GM12878 (cell line): ENCODE data around the gene PHYH. TPM values are rescaled to one million over a fixed set of nuclear protein-coding genes. Genes with fewer than 3 reads are reported as not detected.

ENCODE experiments used
- CBFB ChIP-seq: IDR thresholded peaks from 2 replicates; pipeline ENCODE4 v1.6.1; 2016; ENCODE audit warnings: antibody characterized with exemption, low read depth
- HDGF ChIP-seq: fragments of 450-650 bp; IDR thresholded peaks from 2 replicates; pipeline ENCODE4 v1.6.1; 2016; ENCODE audit warnings: antibody characterized with exemption
- NRF1 ChIP-seq: conservative IDR thresholded peaks from 2 replicates; pipeline ENCODE4 v1.6.1; 2011; ENCODE audit warnings: mild to moderate bottlenecking, low read depth, low read length, improper control_type of control experiment
- PAX8 ChIP-seq: fragments of 450-650 bp; IDR thresholded peaks from 2 replicates; pipeline ENCODE4 v1.6.1; 2017; ENCODE audit warnings: mild to moderate bottlenecking, moderate library complexity
- RBBP5 ChIP-seq: fragments of 200-600 bp; sonication (generic); conservative IDR thresholded peaks from 2 replicates; pipeline ENCODE4 v1.6.1; 2016
- SIX5 ChIP-seq: IDR thresholded peaks from 2 replicates; pipeline ENCODE4 v1.6.1; 2011; ENCODE audit warnings: mild to moderate bottlenecking, low read depth, low read length, moderate library complexity; ENCODE audit not compliant: severe bottlenecking
- SP1 ChIP-seq: IDR thresholded peaks from one replicate; pipeline ENCODE4 v1.6.1; 2011; ENCODE audit warnings: low read depth, low read length
- SPI1 ChIP-seq: IDR thresholded peaks from 2 replicates; pipeline ENCODE4 v1.6.1; 2011; ENCODE audit warnings: low read depth, mild to moderate bottlenecking, low read length, moderate library complexity, borderline replicate concordance; ENCODE audit not compliant: insufficient read depth
- YBX1 ChIP-seq: fragments of 450-650 bp; IDR thresholded peaks from 2 replicates; pipeline ENCODE4 v1.6.1; 2016; ENCODE audit warnings: antibody characterized with exemption
- polyA plus RNA-seq, 11 experiments: library from polyadenylated mRNA; depleted of rRNA in 4 of 11; unstranded in 6 of 11; stranded (reverse) in 5 of 11; fragments of >200 nt; fragmentation: Nextera tagmentation in 4 of 11; fragmentation: Illumina TruSeq in 1 of 11; extraction: Ambion mirVana in 4 of 11; extraction: Trizol in 1 of 11; gene quantifications; 1 replicate in 1 of 11; 2 replicates in 10 of 11; pipeline versions ENCODE4 v1.2.1 to v1.2.3, GENCODE V29; 2011 to 2016; ENCODE audit warnings: inconsistent platforms in 2 of 11, missing spikeins in 2 of 11, low read depth in 1 of 11
- total RNA-seq, 4 experiments: library from RNA; depleted of rRNA in 3 of 4; stranded (reverse); fragments of >200 nt in 3 of 4; fragmentation: Illumina TruSeq in 1 of 4; extraction: Trizol in 1 of 4; gene quantifications; 2 replicates each; pipeline versions ENCODE4 v1.2.1 to v1.2.3, GENCODE V29; 2013 to 2021
- TF ChIP-seq, protein P1 (sequence below): fragments of 450-650 bp; IDR thresholded peaks from 2 replicates; pipeline ENCODE4 v1.6.1; 2018; ENCODE audit warnings: borderline replicate concordance, mild to moderate bottlenecking; ENCODE audit not compliant: partially characterized antibody
- TF ChIP-seq, protein P2 (sequence below): fragments of 450-650 bp; IDR thresholded peaks from 2 replicates; pipeline ENCODE4 v1.6.1; 2014; ENCODE audit warnings: mild to moderate bottlenecking

Gene PHYH
- total and polyA plus RNA-seq, 10 of the 15 experiments (the other 5 are each of a cell fraction or from before 2014, with no cell fraction given): 3.2 to 10.3 (median 5.0) TPM

DNA sequence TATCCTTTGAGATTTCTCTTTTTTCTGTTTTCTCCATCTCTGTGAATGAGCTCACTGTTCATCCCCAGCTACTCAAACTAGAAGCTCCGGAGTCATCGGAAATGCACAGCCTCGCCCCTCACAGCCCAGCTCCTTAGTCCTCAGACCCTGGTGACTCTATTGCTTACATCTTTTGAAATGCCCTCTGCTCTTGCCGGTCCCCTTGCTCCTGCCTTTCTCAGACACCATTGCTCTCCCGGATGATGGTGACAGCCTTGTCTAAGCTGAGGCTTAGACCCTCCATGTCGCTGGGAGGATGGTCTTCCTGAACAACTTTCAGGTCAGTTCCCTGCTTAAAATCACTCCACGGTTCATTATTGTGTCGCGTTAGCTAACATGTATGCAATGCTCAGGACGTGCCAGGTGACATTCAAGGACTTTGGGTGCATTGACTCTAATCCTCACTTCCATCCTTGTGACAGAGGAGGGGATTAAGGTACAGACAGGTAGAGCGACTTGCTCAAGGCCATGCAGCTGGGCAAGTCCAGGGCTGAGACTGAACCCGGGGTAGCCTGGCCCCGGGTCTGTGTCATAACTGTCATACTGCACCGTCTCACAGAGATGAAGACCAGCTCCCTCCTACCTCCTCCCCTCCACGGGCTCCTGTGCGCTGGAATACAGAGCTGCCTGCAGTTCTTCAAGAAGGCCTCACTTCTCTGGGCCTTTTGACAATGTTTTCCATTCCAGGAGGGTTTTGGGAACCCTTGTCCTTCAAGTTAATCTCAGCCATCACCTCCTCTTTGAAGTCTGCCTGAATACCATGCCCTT, 61.4 kb downstream of the PHYH start (continued):
- TF ChIP-seq PAX8: no peak
- TF ChIP-seq NRF1: no peak
- TF ChIP-seq CBFB: no peak
- TF ChIP-seq SIX5: no peak
- TF ChIP-seq YBX1: no peak
- no peak for TF ChIP-seq SPI1
- TF ChIP-seq, protein P1, sequence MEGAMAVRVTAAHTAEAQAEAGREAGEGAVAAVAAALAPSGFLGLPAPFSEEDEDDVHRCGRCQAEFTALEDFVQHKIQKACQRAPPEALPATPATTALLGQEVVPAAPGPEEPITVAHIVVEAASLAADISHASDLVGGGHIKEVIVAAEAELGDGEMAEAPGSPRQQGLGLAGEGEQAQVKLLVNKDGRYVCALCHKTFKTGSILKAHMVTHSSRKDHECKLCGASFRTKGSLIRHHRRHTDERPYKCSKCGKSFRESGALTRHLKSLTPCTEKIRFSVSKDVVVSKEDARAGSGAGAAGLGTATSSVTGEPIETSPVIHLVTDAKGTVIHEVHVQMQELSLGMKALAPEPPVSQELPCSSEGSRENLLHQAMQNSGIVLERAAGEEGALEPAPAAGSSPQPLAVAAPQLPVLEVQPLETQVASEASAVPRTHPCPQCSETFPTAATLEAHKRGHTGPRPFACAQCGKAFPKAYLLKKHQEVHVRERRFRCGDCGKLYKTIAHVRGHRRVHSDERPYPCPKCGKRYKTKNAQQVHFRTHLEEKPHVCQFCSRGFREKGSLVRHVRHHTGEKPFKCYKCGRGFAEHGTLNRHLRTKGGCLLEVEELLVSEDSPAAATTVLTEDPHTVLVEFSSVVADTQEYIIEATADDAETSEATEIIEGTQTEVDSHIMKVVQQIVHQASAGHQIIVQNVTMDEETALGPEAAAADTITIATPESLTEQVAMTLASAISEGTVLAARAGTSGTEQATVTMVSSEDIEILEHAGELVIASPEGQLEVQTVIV: no peak
- no peak for TF ChIP-seq HDGF
- TF ChIP-seq RBBP5: no peak
- no peak for TF ChIP-seq SP1
- TF ChIP-seq, protein P2, sequence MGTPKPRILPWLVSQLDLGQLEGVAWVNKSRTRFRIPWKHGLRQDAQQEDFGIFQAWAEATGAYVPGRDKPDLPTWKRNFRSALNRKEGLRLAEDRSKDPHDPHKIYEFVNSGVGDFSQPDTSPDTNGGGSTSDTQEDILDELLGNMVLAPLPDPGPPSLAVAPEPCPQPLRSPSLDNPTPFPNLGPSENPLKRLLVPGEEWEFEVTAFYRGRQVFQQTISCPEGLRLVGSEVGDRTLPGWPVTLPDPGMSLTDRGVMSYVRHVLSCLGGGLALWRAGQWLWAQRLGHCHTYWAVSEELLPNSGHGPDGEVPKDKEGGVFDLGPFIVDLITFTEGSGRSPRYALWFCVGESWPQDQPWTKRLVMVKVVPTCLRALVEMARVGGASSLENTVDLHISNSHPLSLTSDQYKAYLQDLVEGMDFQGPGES: no peak
